NB4 (cell line): Measurements from ENCODE around the gene CRIM1.

Experiments
- MAX ChIP-seq: IDR thresholded peaks from 2 replicates; pipeline ENCODE4 v1.6.1; 2011; ENCODE audit warnings: low read depth, low read length
- MYC ChIP-seq: IDR thresholded peaks from 2 replicates; pipeline ENCODE4 v1.6.1; 2011; ENCODE audit warnings: low read depth, low read length
- POLR2A ChIP-seq: IDR thresholded peaks from 2 replicates; pipeline ENCODE4 v1.6.1; 2011; ENCODE audit warnings: mild to moderate bottlenecking; ENCODE audit not compliant: insufficient read length; ENCODE audit errors: extremely low read depth
- TF ChIP-seq, protein P1 (sequence below): IDR thresholded peaks from one replicate; pipeline ENCODE4 v1.5.1; 2012; ENCODE audit warnings: low read depth, low read length

- TF ChIP-seq, protein P1, sequence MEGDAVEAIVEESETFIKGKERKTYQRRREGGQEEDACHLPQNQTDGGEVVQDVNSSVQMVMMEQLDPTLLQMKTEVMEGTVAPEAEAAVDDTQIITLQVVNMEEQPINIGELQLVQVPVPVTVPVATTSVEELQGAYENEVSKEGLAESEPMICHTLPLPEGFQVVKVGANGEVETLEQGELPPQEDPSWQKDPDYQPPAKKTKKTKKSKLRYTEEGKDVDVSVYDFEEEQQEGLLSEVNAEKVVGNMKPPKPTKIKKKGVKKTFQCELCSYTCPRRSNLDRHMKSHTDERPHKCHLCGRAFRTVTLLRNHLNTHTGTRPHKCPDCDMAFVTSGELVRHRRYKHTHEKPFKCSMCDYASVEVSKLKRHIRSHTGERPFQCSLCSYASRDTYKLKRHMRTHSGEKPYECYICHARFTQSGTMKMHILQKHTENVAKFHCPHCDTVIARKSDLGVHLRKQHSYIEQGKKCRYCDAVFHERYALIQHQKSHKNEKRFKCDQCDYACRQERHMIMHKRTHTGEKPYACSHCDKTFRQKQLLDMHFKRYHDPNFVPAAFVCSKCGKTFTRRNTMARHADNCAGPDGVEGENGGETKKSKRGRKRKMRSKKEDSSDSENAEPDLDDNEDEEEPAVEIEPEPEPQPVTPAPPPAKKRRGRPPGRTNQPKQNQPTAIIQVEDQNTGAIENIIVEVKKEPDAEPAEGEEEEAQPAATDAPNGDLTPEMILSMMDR = no peak
- TF ChIP-seq MYC = no peak
- no peak for TF ChIP-seq POLR2A
- TF ChIP-seq MAX = no peak
Observed at GRCh38 chr2:36348721-36349120, 6.9 kb upstream of the CRIM1 start.
